CD14-positive monocyte (primary cell): ENCODE results near the gene GALNT18. TPM values are rescaled to one million over a fixed set of nuclear protein-coding genes. Genes with fewer than 3 reads are reported as not detected.

ENCODE experiments used
- DNase-seq, 3 donors: peaks; one replicate each; pipeline ENCODE4 v3.0.0-alpha.2; 2011 to 2022
- H2AFZ ChIP-seq: 2 replicates; pipeline ENCODE4 v1.6.0; 2012; ENCODE audit warnings: mild to moderate bottlenecking, low read depth, low read length, inconsistent platforms; ENCODE audit not compliant: insufficient read depth, poor library complexity, severe bottlenecking
- H3K27ac ChIP-seq, 2 donors: 1 replicate in 1 of 2; 2 replicates in 1 of 2; pipeline ENCODE4 v1.5.1; 2012 to 2013; ENCODE audit warnings: low read length in 2 of 2, control low read depth in 1 of 2, inconsistent platforms in 1 of 2, low read depth in 1 of 2, mild to moderate bottlenecking in 1 of 2
- H3K27me3 ChIP-seq, 2 donors: one replicate each; pipeline versions ENCODE4 v1.6.0 to v1.6.1; 2011 to 2013; ENCODE audit warnings: low read length in 2 of 2; ENCODE audit not compliant: control insufficient read depth in 2 of 2, insufficient read depth in 2 of 2
- H3K36me3 ChIP-seq, 2 donors: replicated peaks in 1 of 2; 1 replicate in 1 of 2; 2 replicates in 1 of 2; pipeline versions ENCODE4 v1.5.1 to v1.6.1; 2012 to 2013; ENCODE audit warnings: low read length in 2 of 2, control low read depth in 1 of 2, inconsistent platforms in 1 of 2, mild to moderate bottlenecking in 1 of 2; ENCODE audit not compliant: insufficient read depth in 2 of 2, control insufficient read depth in 1 of 2
- H3K4me1 ChIP-seq, 2 donors: 1 replicate in 1 of 2; 2 replicates in 1 of 2; pipeline versions ENCODE4 v1.5.1 to v1.6.1; 2012 to 2013; ENCODE audit warnings: low read length in 2 of 2, control low read depth in 1 of 2, inconsistent platforms in 1 of 2, mild to moderate bottlenecking in 1 of 2, moderate library complexity in 1 of 2; ENCODE audit not compliant: insufficient read depth in 2 of 2, control insufficient read depth in 1 of 2
- H3K4me2 ChIP-seq: replicated peaks from 2 replicates; pipeline ENCODE3; 2012; ENCODE audit warnings: low read length, moderate library complexity, mild to moderate bottlenecking; ENCODE audit not compliant: poor library complexity, severe bottlenecking; ENCODE audit errors: extremely low read depth
- H3K4me3 ChIP-seq, 3 experiments: fragments of 200-600 bp in 1 of 3; sonication (generic) in 1 of 3; replicated peaks in 1 of 3; 1 replicate in 2 of 3; 2 replicates in 1 of 3; pipeline ENCODE4 v1.5.1; 2011 to 2013; ENCODE audit warnings: low read length in 3 of 3, mild to moderate bottlenecking in 3 of 3, control low read depth in 2 of 3, low read depth in 2 of 3, inconsistent platforms in 1 of 3, moderate library complexity in 1 of 3
- H3K79me2 ChIP-seq: 2 replicates; pipeline ENCODE4 v1.6.0; 2012; ENCODE audit warnings: mild to moderate bottlenecking, control low read depth, inconsistent platforms, low read length, moderate library complexity; ENCODE audit not compliant: insufficient read depth
- H3K9ac ChIP-seq: 2 replicates; pipeline ENCODE4 v1.6.0; 2017; ENCODE audit warnings: low read length, mild to moderate bottlenecking; ENCODE audit not compliant: insufficient read depth, poor library complexity, severe bottlenecking
- H3K9me3 ChIP-seq, 2 donors: replicated peaks in 1 of 2; 1 replicate in 1 of 2; 2 replicates in 1 of 2; pipeline versions ENCODE4 v1.5.1 to v1.6.1; 2012 to 2013; ENCODE audit warnings: low read length in 2 of 2, control low read depth in 1 of 2; ENCODE audit not compliant: control insufficient read depth in 1 of 2, insufficient read depth in 1 of 2
- H4K20me1 ChIP-seq: 2 replicates; pipeline ENCODE4 v1.6.0; 2012; ENCODE audit warnings: mild to moderate bottlenecking, low read length, control low read depth, moderate library complexity; ENCODE audit not compliant: insufficient read depth
- H3K27ac Mint-ChIP-seq, 7 donors: one replicate each; pipeline ENCODE4 v1.8.0; 2020; ENCODE audit warnings: mild to moderate bottlenecking in 7 of 7, mixed read lengths in 7 of 7, moderate library complexity in 6 of 7, inconsistent platforms in 2 of 7
- H3K27me3 Mint-ChIP-seq, 3 donors: one replicate each; pipeline ENCODE4 v1.8.0; 2021 to 2022; ENCODE audit warnings: low read depth in 3 of 3, mild to moderate bottlenecking in 3 of 3, mixed read lengths in 3 of 3, moderate library complexity in 3 of 3, inconsistent platforms in 1 of 3
- H3K36me3 Mint-ChIP-seq, 2 donors: one replicate each; pipeline ENCODE4 v1.8.0; 2020; ENCODE audit warnings: mixed read lengths in 2 of 2, inconsistent platforms in 1 of 2, mild to moderate bottlenecking in 1 of 2
- H3K4me1 Mint-ChIP-seq: one replicate; pipeline ENCODE4 v1.8.0; 2020; ENCODE audit warnings: mild to moderate bottlenecking, mixed read lengths
- H3K4me3 Mint-ChIP-seq, 2 donors: one replicate each; pipeline ENCODE4 v1.8.0; 2020; ENCODE audit warnings: mild to moderate bottlenecking in 2 of 2, mixed read lengths in 2 of 2, moderate library complexity in 1 of 2
- H3K9me3 Mint-ChIP-seq, 7 donors: one replicate each; pipeline ENCODE4 v1.8.0; 2020 to 2022; ENCODE audit warnings: mixed read lengths in 7 of 7, mild to moderate bottlenecking in 6 of 7, moderate library complexity in 6 of 7, inconsistent platforms in 2 of 7
- CTCF ChIP-seq: fragments of 200-600 bp; IDR thresholded peaks from one replicate; pipeline ENCODE4 v1.8.0; 2022; ENCODE audit warnings: antibody characterized with exemption, mild to moderate bottlenecking
- WGBS: methylation state at CpG from one replicate; pipeline ENCODE4 v1.1.5; 2013; ENCODE audit warnings: missing lambda C conversion rate; ENCODE audit not compliant: insufficient coverage; 5-methylcytosine and 5-hydroxymethylcytosine counted together
- intact Hi-C, 2 donors: fragments of 100-400 bp; cut with micrococcal nuclease; formaldehyde crosslinking; loops; one replicate each; pipeline versions ENCODE4 v1.15.0 to v1.15.1; 2023
- polyA plus RNA-seq, 3 donors: library from polyadenylated mRNA; depleted of rRNA in 1 of 3; unstranded in 2 of 3; stranded (reverse) in 1 of 3; fragments of 300-500 nt in 2 of 3; fragments of >200 nt in 1 of 3; fragmentation: Illumina TruSeq in 2 of 3; gene quantifications; 1 replicate in 2 of 3; 2 replicates in 1 of 3; pipeline ENCODE4 v1.2.3, GENCODE V29; 2012 to 2021

GALNT18 gene
- polyA plus RNA-seq, 3 donors = not detected

GRCh38 chr11:11607772-11608171, 14.0 kb downstream of the GALNT18 start:
- Histone ChIP-seq H3K4me2 (no peak overlapping the region), H3K9ac (no peak overlapping the region), H3K9me3 (no peaks in the 10 kb centered on the region), H3K36me3 (no peaks in the 10 kb centered on the region), H3K27ac (no peak overlapping the region), H4K20me1 (no peaks in the 10 kb centered on the region), H3K79me2 (no peaks in the 10 kb centered on the region), H3K27me3 (no peaks in the 10 kb centered on the region), H3K4me1 (no peaks in the 10 kb centered on the region), H3K4me3 (no peak overlapping the region), H2AFZ (no peak overlapping the region)
- no peak overlapping the region for H3K27ac Mint-ChIP-seq
- WGBS = 100% methylated on average over 2 of the region's 2 CpGs
- H3K4me1 Mint-ChIP-seq = no peaks in the 10 kb centered on the region
- no peak overlapping the region for H3K4me3 Mint-ChIP-seq
- H3K27me3 Mint-ChIP-seq = peaks cover 9 to 13% (median 13%) of the 10 kb centered on the region in 3 donors
- no peaks in the 10 kb centered on the region for H3K36me3 Mint-ChIP-seq
- no peak for TF ChIP-seq CTCF
- H3K9me3 Mint-ChIP-seq = no peaks in the 10 kb centered on the region
- no peak for DNase-seq
- intact Hi-C loops = no loop called here

DNA sequence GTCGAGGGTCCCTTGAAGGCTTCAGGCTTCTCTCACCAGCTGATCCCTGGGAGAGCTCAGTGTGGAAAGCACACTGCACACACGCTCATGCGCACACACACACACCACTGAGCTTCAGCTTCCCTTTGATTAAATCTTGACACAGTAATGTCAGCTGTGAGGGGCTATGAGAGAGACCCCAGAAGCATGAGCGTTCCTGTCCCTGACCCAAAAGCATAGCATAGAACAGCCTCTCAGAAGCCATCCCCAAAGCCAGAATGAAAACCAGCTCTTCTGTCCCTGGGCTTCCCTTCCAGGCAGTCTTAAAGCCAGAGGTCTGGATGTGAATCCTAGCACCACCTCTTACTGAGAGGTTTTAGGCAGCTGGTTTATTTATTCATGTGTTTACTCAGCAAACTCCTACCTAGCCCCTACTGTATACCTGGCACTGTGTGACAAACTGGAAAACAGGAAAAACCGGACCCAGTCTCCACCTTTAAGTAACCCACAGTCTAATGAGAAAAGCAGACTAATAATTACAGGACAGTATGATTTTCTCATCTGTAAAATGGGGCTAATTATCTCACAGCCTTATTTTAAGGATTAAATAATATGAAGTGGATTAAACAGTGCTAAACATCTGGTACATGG, 15.9 kb downstream of the GALNT18 start:
- Histone ChIP-seq H3K9me3 (no peaks in the 10 kb centered on the region), H3K79me2 (no peaks in the 10 kb centered on the region), H4K20me1 (no peaks in the 10 kb centered on the region), H3K9ac (no peak overlapping the region), H3K4me1 (no peaks in the 10 kb centered on the region), H3K4me2 (no peak overlapping the region), H2AFZ (no peak overlapping the region), H3K36me3 (no peaks in the 10 kb centered on the region), H3K27me3 (no peaks in the 10 kb centered on the region), H3K4me3 (no peak overlapping the region), H3K27ac (no peak overlapping the region)
- H3K4me3 Mint-ChIP-seq = no peak overlapping the region
- peaks cover 0 to 7% (median 4%) of the 10 kb centered on the region in 7 donors for H3K9me3 Mint-ChIP-seq
- WGBS = no CpG with 5 or more reads among the region's 5 CpGs
- H3K36me3 Mint-ChIP-seq = no peaks in the 10 kb centered on the region
- intact Hi-C loops = no loop called here
- H3K4me1 Mint-ChIP-seq = no peaks in the 10 kb centered on the region
- no peak for DNase-seq
- peaks cover 7 to 11% (median 10%) of the 10 kb centered on the region in 3 donors for H3K27me3 Mint-ChIP-seq
- no peak for TF ChIP-seq CTCF
- no peak overlapping the region for H3K27ac Mint-ChIP-seq
